Measurements from ENCODE around the gene HBZ.
"Not testable (repeated sequence)": the region's sequence is repeated elsewhere in the genome, so short reads cannot be mapped to it uniquely, and the experiment has no call there.

HBZ gene

DNA sequence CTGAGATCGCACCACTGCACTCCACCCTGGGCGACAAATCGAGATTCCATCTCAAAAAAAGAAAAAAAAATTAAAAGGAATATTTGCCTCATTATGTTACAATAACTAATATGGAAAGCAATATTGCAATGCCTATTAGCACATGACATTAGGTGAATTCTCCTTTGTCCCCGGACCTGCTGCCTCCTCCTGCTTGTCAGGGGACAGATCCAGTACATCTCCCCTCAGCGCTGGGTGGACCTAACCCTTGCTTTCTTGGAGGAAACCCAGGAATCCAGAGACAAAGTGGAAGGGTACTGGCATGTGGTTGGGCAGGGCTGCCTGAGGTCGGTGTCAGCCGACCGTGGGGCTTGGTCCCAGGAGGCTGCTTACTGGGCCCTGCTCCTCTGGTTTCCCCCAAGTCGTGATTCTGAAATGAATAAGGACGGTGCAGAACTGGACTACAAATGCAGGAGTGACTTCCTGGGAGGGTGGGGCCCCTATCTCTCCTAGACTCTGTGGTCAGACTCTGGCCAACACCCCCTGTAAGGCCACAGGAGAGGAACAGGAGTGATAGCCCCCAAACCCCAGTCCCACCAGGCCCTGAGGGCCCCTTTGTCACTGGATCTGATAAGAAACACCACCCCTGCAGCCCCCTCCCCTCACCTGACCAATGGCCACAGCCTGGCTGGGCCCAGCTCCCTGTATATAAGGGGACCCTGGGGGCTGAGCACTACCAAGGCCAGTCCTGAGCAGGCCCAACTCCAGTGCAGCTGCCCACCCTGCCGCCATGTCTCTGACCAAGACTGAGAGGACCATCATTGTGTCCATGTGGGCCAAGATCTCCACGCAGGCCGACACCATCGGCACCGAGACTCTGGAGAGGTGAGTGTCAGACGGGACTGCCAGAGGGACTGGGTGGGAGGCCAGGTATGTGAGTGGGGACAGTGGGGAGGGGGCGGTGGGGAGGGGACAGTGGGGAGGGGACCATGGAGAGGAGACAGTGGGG is at the start of gene HBZ:
TSS of gene HBZ (plus strand) at position 504 of the 988 bp plus-strand sequence. CDS start at position 770, 266 bp downstream.
- DNase-seq, result no peak

DNA sequence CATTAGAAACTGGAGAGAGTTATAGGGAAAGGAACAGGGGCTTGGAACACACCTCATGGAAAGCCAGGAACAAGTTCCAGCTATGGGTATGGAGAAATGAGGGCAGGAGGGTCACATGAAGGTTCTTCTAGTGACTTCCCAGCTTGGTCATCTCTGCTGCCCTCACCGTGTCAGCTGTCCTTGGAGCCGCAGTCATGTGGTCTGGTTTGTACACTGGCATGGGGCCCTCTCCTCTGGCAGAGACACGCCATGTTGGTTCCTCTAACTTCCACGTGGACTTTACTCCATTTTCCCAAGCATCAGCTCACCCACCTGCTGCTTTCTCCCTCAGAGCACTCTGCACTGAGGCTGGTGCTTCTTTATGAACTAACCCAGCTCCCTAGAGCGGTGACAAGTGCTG is 48.1 kb upstream of the HBZ start:
- DNase-seq, result no peak

DNA sequence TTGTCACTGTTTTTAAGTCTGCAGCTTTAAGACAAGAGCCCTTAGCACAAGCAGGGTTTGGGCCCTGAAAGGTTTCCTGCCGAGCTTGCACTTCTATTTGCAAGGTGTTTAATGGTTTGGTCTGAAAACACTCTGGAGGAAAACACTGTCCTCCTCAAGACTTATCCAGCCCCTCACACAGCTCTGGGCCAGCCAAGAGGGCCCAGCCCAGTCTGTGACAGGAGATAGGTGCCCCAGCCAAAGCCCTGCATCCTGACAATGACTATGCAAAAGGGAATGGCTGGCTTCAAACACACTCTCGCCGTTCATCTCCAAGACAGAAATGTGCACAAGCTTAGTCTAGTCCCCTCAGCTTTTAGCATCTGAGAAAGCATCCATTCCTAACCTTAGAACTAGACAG is 47.5 kb upstream of the HBZ start:
- no peak for DNase-seq

DNA sequence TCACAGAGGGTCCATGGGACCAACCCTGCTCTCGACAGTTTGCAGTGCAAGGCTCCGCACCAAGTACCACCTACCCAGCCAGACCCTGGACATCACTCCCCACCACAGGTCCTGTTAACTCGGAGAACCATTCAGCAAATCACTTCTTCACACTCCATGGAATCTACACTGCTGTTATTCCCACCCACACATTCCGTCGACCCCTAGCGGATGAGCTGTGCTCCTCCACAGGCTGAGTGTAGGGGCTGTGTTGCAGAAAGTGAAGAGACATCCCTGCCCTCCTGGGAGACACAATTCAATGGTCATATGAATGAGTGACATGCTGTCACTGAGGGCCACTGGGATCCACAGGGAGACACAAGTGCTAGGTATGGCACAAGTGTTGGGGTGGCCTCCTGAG is 46.9 kb upstream of the HBZ start:
- DNase-seq, result no peak

DNA sequence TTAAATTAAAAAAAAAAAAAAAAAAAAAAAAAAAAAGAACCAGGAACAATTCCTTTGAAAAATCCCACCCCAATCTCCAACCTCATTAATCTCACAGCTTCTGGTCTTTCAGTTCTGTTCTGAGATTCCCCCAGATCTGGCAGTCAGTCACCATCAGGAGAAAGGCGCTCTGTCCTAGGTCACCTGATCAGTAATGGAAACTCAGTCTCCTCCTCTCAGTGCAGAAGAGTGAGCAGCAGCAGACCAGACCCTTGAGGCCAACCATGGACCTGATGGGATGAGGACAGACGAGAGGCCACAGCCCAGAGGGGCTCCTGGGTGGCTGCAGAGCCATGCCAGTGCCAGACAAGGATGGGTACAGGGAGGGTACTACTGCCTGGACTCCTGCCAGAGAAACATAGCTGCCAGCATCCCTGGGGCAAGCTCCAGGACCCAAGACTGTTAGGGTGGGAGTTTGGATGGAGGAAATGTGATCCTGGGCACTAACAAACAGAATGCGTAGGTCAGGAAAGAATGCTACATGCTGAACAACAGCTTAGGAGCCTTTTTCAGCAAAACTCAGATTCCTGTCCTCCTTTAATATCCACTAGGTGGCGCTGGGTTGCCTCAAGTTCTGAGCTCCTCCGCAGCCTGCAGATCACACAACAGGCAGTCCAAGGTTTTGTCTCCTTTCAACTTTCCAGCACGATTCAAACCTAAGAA is 45.7 kb upstream of the HBZ start:
- DNase-seq, result peak; percentile 71 to 73

DNA sequence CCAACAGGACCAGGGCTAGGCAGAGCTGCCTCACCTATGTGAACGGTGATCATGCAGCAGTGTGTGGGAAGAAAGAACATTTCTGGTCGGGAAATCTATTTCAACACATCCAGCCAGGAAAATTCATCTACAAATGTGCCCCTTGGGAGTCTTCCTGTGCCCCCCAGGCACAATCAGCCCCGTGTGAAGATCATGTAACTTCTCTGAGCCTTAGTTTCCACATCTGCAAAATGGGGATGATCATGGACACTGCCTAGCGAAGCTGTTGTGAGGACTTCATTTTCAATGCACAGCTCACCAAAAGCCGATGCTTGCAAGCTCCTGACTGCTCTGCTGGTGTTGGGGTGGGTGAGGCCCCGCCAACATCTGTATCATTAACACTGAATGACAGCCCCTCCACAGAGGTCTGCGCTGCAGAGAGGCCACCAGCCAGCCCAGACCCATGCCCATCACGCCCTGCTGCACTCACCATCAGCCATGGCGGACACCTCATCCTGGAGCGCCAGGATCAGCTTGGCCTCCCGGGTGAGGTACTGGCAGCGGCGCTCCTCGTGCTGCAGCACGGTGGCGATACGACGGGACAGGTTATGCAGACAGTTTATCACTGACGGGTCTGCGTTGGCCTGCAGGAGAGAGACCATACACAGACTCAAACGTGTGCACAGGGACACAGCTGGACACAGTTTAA is 40.1 kb upstream of the HBZ start:
- no peak for DNase-seq

DNA sequence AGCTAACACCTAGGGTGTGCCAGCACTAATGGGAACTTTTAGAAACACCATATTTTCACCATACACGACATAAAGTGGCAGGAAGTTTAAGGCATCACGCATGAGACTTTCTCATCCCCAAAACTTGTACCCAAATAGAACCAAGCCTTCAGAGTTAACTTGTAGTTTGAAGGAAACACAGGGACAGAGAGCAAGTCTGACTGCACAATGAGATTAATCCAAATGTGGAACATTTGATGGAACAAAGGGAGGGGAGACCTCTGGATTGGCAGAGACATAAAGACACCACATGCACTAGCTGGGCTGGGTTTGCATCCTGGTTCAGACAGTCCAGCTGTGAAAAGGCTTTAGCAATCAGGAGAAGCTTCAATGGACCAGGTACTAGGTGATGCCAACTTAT is 38.1 kb upstream of the HBZ start:
- no peak for DNase-seq

DNA sequence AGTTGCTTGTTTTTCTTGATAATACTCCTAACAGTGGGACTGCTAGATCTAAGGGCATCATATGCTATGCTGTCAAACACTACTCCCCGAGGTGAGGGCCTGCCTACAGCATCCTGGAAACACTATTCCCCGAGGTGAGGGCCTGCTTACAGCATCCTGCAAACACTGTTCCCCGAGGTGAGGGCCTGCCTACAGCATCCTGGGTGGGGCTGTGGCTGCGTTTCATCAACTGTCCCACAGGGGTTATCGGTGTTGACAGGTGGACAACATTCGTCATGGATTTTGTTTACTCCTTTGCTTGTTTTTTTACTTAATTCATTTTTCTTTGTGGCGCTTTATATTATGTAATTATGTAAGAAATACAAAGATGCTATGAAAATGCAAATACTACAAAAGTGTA is 36.4 kb upstream of the HBZ start:
- no peak for DNase-seq

DNA sequence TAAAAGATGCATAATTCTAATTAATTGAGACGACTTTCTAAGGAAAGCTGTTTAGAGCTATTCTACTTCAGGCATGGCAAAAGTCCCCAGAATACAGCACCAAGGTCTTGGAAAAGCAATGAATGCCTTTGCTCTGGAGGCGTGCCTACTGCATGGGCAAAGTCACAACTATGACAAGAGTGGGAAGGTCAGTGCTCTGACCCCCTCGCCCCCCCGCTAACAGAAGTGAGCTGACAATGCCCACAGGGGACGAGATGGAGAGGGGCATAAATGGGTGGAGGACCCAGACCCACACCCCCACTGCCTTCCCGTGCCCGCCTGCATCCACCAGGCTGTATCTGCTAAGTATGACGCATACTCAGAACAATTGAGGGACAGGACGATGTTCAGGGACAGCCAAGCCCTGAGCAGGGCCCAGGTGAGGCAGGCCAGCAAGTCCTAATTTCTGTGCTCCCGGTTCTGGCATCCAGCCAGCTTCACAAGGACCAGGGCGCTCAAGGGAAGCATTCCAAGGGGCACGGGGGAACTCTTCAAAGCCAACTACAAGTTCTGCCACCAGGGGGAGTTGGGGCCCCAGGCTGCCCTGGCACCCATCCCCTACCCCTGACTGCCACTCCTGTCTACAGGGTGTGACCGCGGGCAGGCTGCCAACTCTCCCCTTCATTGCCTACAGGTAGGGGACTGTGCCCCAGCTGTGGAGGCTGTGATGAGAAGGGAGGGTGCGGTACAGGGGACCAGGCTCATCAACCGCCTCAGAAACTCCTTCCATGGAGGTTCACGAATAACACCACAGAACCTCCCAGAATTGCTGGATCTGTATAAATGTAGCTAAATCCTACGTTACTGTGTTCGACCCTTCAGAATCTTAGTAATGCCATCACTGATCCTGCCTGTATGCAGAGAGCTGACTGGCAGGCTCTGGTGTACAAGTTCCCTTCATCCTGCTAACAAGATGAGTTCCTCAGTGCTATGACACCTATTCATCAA is 34.8 kb upstream of the HBZ start:
- peak in 1 of 2 experiments; percentile 19 for DNase-seq

DNA sequence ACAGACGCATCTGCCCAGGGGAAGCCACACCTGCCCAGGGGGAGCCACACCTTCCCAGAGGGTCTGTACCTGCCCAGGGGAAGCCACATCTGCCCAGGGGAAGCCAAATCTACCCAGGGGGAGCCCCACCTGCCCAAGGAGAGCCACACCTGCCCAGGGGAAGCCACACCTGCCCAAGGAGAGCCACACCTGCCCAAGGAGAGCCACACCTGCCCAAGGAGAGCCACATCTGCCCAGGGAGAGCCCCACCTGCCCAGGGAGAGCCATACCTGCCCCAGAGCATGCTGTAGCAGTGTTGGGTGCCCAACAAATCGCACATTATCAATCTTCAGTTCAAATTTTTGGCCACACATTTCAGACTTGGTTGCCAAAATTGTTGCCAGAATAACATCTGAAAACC is 33.6 kb upstream of the HBZ start:
- no peak for DNase-seq

DNA sequence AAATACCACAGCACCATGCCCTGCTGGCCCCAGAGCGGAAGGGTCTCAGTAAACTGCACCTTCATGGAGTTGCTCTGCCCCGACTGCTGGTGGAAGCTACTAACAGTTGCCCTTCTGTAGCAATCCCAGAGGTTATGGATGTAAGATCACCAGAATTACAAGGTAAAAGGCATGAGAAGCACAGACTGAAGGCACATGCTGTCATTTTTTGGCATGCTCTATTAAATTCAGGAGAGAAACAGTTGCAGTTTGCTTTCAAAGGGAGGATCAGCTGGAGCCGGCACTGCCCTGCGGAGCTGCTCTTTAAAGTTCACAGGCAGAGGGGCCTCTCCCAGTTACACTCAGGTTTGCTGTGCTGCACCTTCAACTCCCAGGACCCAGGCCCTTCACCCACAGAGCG is 33.1 kb upstream of the HBZ start:
- DNase-seq, result no peak

DNA sequence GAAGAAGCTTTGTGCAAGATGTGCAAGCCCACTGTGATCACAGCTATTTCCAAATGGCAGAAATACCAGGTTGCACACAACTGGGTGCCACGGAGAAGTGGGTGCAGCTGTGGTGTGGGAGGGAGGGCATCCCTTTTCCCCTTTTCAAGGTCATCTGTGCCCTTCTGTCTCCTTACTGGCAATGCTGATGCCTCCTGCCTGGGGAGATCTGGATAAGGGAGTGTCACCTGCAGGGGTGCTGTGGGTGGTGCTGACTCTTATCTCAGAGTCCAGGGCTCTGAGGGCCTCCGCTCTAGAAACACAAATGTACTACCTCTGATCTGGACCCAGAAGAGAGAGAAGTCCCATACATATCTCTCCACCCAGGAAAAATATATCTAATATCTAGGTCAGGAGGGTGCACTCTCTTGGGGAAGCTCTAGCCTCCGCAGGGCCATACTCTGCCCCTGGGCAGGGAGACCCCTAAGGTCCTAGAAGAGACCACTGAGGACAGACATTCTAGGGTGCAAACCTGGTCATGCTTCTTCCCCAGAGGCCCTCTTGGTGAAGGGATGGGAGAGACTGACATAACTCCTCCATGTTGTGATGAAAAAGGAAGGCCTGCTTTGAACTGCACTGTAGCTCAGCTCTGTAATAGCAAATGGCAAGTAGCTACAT is 32.5 kb upstream of the HBZ start:
- no peak for DNase-seq

DNA sequence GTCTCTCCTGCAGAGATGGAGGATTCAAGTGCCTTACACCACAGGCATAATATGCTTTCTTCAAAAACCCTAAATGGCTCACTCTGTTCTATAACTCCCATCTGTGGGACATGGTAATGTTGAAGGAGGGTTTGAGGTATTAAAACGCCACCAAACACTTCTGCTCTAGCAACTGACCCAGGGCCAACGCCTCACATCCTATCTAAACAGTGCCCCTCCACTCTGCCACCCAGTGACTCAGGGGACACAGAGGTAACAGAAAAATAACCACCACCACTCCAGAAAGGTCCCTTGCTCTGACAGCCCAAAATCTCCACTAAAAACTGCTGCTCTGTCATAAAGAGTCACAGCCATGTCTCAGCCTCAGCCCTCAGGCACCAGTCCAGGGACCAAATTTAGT is 31.7 kb upstream of the HBZ start:
- DNase-seq, result no peak

DNA sequence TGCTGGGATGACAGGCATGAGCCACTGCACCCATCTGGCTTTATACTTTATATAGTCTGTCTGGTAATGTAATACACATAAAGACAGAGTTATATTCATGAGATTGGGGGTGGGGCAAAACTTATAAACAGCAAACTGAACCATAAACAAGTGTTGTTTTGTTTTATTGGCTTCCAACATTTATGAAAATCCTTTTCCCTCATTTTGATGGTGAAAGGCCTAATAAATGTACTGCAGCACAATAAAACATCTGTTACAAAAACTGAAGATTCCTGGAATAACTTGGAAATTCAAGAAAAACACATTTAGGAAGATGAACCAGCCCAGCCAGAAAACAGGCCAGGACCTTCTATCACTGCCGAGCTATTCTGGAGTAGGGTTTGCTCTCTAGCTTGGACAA is 30.1 kb upstream of the HBZ start:
- DNase-seq, result no peak

DNA sequence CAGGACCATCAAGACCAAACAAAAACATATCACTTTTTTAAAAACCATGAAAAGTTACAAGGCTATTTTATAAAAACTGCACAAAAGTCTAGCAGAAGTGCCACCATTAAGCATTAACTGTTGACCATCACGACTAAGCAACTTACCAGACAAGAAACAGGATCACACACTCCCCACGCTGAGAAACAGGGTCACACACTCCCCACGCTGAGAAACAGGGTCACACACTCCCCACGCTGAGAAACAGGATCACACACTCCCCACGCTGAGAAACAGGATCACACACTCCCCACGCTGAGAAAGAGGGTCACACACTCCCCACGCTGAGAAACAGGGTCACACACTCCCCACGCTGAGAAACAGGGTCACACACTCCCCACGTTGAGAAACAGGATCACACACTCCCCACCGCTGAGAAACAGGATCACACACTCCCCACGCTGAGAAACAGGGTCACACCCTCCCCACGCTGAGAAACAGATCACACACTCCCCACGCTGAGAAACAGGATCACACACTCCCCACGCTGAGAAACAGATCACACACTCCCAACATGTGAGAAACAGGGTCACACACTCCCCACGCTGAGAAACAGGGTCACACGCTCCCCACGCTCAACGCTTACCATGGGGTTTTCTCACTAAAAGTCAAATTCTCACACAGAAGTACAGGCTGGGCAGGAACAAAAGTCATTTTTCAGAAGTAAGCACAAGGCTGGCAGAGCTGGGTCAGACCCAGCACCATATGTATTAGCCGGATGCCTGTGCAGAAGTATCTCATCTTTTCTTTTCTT is 28.7 kb upstream of the HBZ start:
- not testable (repeated sequence) for DNase-seq

DNA sequence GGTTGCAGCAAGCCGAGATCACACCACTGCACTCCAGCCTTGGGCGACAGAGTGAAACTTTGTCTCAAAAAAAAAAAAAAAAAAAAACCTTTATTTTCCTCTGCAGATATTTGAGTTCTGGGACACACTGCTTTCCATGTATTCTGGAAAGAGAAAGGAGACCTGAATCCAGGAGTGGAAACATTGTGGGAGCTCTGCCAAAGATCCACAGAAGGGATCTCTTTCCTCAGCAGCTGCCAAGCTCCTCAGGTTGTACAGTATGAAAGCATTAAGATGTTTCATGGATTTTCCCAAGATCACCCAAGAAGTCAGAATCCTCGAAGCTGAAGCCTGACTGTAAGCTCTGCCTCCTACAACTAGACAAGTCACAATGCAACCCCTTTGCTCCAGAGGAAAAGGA is 27.4 kb upstream of the HBZ start:
- DNase-seq, result no peak

DNA sequence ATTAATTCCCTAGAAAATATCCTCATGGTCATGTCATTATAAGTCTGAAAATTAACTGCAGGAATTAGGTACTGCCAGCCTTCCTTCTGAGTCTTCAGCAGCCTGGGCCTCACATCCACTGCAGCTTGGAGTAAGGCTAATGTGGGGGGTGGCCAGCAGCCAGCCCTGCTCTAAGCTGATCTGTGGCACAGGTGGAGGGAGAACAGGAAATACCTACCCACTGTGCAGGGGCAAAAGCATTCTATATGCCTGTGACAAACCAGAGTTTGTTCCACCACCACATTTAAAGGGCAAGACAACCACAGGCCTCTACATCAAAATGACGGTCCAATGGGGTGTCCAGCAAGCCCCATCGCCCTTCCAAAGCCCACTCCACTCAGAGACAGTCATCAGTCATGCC is 23.4 kb upstream of the HBZ start:
- DNase-seq, result no peak

DNA sequence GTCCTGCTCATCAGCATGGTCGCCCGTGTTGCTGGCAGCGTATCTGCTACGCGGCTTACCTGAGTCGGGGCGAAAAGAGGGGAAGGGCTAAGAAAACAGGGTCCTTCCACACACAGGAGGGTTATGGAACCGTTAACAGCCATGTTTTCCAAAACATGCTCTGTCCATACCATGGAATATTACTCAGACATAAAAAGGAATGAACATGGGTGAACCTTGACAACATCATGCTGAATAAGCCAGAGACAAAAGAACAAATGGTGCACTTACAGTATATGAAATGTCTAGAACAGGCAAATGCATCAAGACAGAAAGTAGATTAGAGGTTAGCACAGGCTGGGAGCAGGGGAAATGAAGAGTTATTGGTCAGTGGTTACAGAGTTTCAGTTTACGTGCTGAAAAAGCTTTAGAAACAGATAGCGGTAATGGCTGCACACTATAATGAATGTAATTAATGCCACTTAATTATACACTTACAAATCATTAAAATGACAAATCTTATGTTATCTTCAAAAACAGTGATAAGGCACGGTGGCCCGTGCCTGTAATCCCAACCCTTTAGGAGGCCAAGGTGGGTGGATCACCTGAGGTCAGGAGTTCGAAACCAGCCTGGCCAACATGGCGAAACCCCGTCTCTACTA is 21.8 kb upstream of the HBZ start:
- DNase-seq, result no peak

DNA sequence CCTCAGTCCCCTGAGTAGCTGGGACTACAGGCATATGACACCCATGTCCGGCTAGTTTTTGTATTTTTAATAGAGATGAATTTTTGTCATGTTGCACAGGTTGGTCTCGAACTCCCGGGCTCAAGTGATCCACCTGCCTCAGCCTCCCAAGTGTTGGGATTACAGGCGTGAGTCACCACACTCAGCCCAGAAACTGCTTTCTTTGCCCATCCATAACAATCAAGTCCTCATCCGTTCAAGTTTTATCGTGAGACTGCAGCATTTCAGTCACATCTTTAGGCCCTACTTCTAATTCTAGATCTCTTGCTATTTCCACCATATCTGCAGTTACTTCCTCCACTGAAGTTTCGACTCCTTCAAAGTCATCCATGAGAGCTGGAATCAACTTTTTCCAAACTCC is 20.3 kb upstream of the HBZ start:
- no peak for DNase-seq

DNA sequence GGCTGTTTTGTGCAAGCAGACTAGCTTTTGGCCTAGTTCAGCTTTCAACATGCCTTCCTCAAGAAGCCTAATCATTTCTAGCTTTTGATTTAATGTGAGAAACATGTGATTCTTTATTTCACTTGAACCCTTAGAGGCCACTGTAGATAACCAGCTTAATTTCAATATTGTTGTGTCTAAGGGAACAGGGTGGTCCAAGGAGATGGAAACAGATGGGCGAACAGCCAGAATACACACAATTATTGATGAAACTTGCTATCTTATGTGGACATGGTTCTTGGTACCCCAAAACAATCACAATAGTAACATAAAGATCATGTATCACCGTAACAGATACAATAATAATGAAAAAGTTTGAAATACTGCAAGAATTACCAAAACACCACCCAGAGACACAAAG is 18.7 kb upstream of the HBZ start:
- no peak for DNase-seq

DNA sequence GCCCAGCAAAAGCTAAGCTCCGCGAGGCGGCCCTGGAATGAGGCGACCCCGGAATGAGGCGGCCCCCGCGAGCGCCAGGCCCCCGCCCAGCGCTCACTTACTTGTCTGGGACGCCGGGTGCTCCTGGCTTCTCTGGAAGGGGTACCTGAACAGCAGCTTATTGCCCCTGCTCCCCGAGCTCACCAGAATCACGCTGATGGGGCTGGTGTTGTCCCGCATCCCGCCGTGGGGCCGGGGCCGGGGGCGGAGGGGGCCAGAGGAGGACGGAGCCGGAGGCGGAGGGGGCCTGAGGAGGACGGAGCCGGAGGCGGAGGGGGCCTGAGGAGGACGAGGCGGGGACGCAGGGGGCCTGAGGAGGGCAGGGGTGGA is 14.4 kb upstream of the HBZ start:
- DNase-seq, result no peak
